ENCODE results near the gene HACD3. TPM values are rescaled to one million over a fixed set of nuclear protein-coding genes. Genes with fewer than 3 reads are reported as not detected.
A peak's percentile ranks its signal among the peaks of the same experiment; 100 is the strongest.

HACD3 gene
- total and polyA plus RNA-seq, 8 donors, result 7.0 to 128 (median 18.9) TPM

- Histone ChIP-seq H3K27me3 (no peaks in the 10 kb centered on the region), H3K4me3 (no peak overlapping the region), H3K4me1 (peaks cover 4 to 28% (median 17%) of the 10 kb centered on the region in 4 donors), H3K27ac (no peak overlapping the region), H3K36me3 (peaks cover 22 to 84% (median 76%) of the 10 kb centered on the region in 4 donors), H3K9me3 (no peaks in the 10 kb centered on the region)
- WGBS, 5 donors, result 85 to 94% (median 93%) methylated on average over 2 of the region's 2 CpGs
- TF ChIP-seq POLR2AphosphoS5 (IDR thresholded peaks at IDR 0.05) (no peak), EP300 (IDR thresholded peaks at IDR 0.05) (no peak), POLR2A (IDR thresholded peaks at IDR 0.05) (no peak)
- TF ChIP-seq, protein P1, sequence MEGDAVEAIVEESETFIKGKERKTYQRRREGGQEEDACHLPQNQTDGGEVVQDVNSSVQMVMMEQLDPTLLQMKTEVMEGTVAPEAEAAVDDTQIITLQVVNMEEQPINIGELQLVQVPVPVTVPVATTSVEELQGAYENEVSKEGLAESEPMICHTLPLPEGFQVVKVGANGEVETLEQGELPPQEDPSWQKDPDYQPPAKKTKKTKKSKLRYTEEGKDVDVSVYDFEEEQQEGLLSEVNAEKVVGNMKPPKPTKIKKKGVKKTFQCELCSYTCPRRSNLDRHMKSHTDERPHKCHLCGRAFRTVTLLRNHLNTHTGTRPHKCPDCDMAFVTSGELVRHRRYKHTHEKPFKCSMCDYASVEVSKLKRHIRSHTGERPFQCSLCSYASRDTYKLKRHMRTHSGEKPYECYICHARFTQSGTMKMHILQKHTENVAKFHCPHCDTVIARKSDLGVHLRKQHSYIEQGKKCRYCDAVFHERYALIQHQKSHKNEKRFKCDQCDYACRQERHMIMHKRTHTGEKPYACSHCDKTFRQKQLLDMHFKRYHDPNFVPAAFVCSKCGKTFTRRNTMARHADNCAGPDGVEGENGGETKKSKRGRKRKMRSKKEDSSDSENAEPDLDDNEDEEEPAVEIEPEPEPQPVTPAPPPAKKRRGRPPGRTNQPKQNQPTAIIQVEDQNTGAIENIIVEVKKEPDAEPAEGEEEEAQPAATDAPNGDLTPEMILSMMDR (IDR thresholded peaks at IDR 0.05), result no peak
- intact Hi-C loops (cut with DNase I; ENCODE audit: low total_unique reads), result no loop called here
- DNase-seq, result no peak
Measured at GRCh38 chr15:65509321-65509720, 20.9 kb upstream of the HACD3 start.

DNA sequence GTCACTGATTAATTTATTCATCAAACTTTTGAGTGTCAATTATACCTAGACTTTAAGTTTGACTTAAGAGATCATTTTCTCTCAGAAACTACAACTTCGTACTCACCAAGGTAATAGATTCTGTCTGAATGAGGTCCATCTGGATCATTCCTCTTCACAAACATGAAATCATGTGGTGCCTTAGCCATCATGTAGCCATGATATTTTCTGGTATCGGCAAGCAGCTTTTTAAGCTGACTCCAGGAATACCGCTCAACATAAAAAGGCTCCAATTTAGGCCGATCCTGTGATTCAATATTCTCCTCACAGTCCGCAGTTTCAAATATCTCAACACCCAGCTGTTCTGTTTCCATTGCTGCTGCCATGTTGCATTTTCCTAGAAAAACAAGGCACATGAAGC lies 18.1 kb upstream of the HACD3 start:
- no peaks in the 10 kb centered on the region for H3K9me3 ChIP-seq
- H3K4me3 ChIP-seq, result peak overlapping the region in 1 of 4 donors; percentile 11
- H3K36me3 ChIP-seq, result peaks cover 14 to 65% (median 58%) of the 10 kb centered on the region in 4 donors
- peaks cover 16 to 54% (median 42%) of the 10 kb centered on the region in 4 donors for H3K4me1 ChIP-seq
- no peak for TF ChIP-seq POLR2AphosphoS5 (IDR thresholded peaks at IDR 0.05)
- TF ChIP-seq, protein P1 (IDR thresholded peaks at IDR 0.05), result no peak
- no peak for TF ChIP-seq POLR2A (IDR thresholded peaks at IDR 0.05)
- no peak for TF ChIP-seq EP300 (IDR thresholded peaks at IDR 0.05)
- DNase-seq, result no peak
- H3K27ac ChIP-seq, result peak overlapping the region in 3 of 5 donors; percentile 31 to 57 (median 54)
- no peaks in the 10 kb centered on the region for H3K27me3 ChIP-seq
- WGBS, 5 donors, result 93 to 95% (median 93%) methylated on average over 5 of the region's 5 CpGs
- intact Hi-C loops (cut with DNase I; ENCODE audit: low total_unique reads), result no loop called here

DNA sequence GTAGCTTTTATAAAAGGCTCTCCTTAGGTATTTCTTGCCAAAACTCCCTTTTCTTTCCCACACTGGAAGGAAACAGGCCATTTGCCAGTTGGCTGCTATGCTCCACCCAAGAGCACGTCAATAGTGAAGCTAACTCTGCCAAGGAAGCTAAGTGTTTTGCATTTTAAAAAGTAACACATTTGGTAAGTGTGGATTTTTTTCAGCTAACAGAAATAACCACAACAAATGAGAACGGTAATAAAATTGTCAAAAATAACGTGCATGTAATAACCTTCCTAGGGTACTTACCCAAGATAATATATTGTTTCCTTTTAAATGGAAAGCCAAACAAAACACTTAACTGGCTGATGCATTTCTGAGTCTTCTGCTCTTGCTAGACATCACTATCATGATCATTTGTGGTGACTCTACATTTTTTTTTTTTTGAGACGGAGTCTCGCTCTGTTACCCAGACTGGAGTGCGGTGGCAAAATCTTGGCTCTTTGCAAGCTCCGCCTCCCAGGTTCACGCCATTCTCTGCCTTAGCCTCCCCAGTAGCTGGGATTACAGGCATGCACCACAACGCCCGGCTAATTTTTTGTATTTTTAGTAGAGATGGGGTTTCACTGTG lies 17.4 kb upstream of the HACD3 start:
- Histone ChIP-seq H3K9me3 (no peaks in the 10 kb centered on the region), H3K4me1 (peaks cover 16 to 56% (median 43%) of the 10 kb centered on the region in 4 donors), H3K36me3 (peaks cover 14 to 58% (median 51%) of the 10 kb centered on the region in 4 donors), H3K27me3 (no peaks in the 10 kb centered on the region), H3K27ac (peak overlapping the region in 3 of 5 donors; percentile 31 to 57 (median 54)), H3K4me3 (peak overlapping the region in 1 of 4 donors; percentile 11)
- TF ChIP-seq POLR2AphosphoS5 (IDR thresholded peaks at IDR 0.05) (peak in 1 of 3 donors; percentile 9), POLR2A (IDR thresholded peaks at IDR 0.05) (no peak)
- peak in 1 of 2 donors; percentile 73 for DNase-seq
- intact Hi-C loops (cut with DNase I; ENCODE audit: low total_unique reads), result no loop called here
- whole genome bisulfite sequencing, 5 donors, result 50 to 61% (median 59%) methylated on average over 10 of the region's 10 CpGs

- no peaks in the 10 kb centered on the region for H3K9me3 ChIP-seq
- intact Hi-C loops (cut with DNase I; ENCODE audit: low total_unique reads), result no loop called here
Measured at GRCh38 chr15:65516997-65517865, 13.0 kb upstream of the HACD3 start, which contains the start of gene DPP8. DPP8 (minus strand) TSS chr15:65517689; CDS start chr15:65512553, 5,136 bp downstream.

More at GRCh38 chr15:65516997-65517865, 13.0 kb upstream of the HACD3 start, which contains the start of gene DPP8:
- WGBS, 5 donors, result 0 to 1% (median 1%) methylated on average over 34 to 75 of the region's 75 CpGs
- H3K4me1 ChIP-seq, result peaks cover 16 to 52% (median 41%) of the 10 kb centered on the region in 4 donors
- no peaks in the 10 kb centered on the region for H3K27me3 ChIP-seq
- peaks cover 0 to 15% (median 10%) of the 10 kb centered on the region in 4 donors for H3K36me3 ChIP-seq
- peak; percentile 94 to 98 for DNase-seq
- TF ChIP-seq POLR2A (IDR thresholded peaks at IDR 0.05), result no peak
- TF ChIP-seq EP300 (IDR thresholded peaks at IDR 0.05), result no peak
- TF ChIP-seq POLR2AphosphoS5 (IDR thresholded peaks at IDR 0.05), result peak; percentile 88 to 93 (median 90)
- TF ChIP-seq, protein P1 (IDR thresholded peaks at IDR 0.05), result peak in 5 of 7 experiments; percentile 2 to 85 (median 81)
- H3K27ac ChIP-seq, result peak within 1 kb of the TSS; percentile 85 to 95 (median 92)
- peak within 1 kb of the TSS; percentile 95 to 100 (median 98) for H3K4me3 ChIP-seq
